HepG2 (cell line): Measurements from ENCODE around the gene PEAK3.

ENCODE experiments used
- JUN ChIP-seq: sonication (generic); formaldehyde crosslinking; IDR thresholded peaks from 2 replicates; pipeline ENCODE4 v1.4.0; 2020; ENCODE audit warnings: mild to moderate bottlenecking, missing genetic modification reagents
- ZSCAN21 ChIP-seq: sonication (generic); formaldehyde crosslinking; IDR thresholded peaks from 2 replicates; pipeline ENCODE4 v1.8.0; 2022; ENCODE audit warnings: mild to moderate bottlenecking, missing genetic modification reagents, moderate library complexity, borderline replicate concordance
- TF ChIP-seq, protein P1 (sequence below): sonication (generic); formaldehyde crosslinking; IDR thresholded peaks from 2 replicates; pipeline ENCODE4 v1.5.0; 2020; ENCODE audit warnings: mild to moderate bottlenecking, missing genetic modification reagents, moderate library complexity
- TF ChIP-seq, protein P2 (sequence below): fragments of 450-650 bp; IDR thresholded peaks from 2 replicates; pipeline ENCODE4 v1.6.1; 2017
- TF ChIP-seq, protein P3 (sequence below): sonication (generic); formaldehyde crosslinking; IDR thresholded peaks from 2 replicates; pipeline ENCODE4 v1.4.0; 2020; ENCODE audit warnings: missing genetic modification reagents
- TF ChIP-seq, protein P4 (sequence below): sonication (generic); formaldehyde crosslinking; IDR thresholded peaks from 2 replicates; pipeline ENCODE4 v1.8.1; 2023; ENCODE audit warnings: mild to moderate bottlenecking, missing genetic modification reagents, borderline replicate concordance

- TF ChIP-seq, protein P1, sequence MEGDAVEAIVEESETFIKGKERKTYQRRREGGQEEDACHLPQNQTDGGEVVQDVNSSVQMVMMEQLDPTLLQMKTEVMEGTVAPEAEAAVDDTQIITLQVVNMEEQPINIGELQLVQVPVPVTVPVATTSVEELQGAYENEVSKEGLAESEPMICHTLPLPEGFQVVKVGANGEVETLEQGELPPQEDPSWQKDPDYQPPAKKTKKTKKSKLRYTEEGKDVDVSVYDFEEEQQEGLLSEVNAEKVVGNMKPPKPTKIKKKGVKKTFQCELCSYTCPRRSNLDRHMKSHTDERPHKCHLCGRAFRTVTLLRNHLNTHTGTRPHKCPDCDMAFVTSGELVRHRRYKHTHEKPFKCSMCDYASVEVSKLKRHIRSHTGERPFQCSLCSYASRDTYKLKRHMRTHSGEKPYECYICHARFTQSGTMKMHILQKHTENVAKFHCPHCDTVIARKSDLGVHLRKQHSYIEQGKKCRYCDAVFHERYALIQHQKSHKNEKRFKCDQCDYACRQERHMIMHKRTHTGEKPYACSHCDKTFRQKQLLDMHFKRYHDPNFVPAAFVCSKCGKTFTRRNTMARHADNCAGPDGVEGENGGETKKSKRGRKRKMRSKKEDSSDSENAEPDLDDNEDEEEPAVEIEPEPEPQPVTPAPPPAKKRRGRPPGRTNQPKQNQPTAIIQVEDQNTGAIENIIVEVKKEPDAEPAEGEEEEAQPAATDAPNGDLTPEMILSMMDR (CRISPR knock-in tag), result no peak
- no peak for TF ChIP-seq ZSCAN21 (CRISPR knock-in tag)
- TF ChIP-seq, protein P2, sequence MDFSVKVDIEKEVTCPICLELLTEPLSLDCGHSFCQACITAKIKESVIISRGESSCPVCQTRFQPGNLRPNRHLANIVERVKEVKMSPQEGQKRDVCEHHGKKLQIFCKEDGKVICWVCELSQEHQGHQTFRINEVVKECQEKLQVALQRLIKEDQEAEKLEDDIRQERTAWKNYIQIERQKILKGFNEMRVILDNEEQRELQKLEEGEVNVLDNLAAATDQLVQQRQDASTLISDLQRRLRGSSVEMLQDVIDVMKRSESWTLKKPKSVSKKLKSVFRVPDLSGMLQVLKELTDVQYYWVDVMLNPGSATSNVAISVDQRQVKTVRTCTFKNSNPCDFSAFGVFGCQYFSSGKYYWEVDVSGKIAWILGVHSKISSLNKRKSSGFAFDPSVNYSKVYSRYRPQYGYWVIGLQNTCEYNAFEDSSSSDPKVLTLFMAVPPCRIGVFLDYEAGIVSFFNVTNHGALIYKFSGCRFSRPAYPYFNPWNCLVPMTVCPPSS, result no peak
- TF ChIP-seq JUN, result no peak
- TF ChIP-seq, protein P3, sequence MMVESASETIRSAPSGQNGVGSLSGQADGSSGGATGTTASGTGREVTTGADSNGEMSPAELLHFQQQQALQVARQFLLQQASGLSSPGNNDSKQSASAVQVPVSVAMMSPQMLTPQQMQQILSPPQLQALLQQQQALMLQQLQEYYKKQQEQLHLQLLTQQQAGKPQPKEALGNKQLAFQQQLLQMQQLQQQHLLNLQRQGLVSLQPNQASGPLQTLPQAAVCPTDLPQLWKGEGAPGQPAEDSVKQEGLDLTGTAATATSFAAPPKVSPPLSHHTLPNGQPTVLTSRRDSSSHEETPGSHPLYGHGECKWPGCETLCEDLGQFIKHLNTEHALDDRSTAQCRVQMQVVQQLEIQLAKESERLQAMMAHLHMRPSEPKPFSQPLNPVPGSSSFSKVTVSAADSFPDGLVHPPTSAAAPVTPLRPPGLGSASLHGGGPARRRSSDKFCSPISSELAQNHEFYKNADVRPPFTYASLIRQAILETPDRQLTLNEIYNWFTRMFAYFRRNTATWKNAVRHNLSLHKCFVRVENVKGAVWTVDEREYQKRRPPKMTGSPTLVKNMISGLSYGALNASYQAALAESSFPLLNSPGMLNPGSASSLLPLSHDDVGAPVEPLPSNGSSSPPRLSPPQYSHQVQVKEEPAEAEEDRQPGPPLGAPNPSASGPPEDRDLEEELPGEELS (CRISPR knock-in tag), result no peak
- TF ChIP-seq, protein P4, sequence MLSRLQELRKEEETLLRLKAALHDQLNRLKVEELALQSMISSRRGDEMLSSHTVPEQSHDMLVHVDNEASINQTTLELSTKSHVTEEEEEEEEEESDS (CRISPR knock-in tag), result no peak
These were observed 25.8 kb downstream of the PEAK3 start, which contains the start of gene JSRP1 for GRCh38 chr19:2255982-2256685.
